AG10803 (cell line): ENCODE results near the gene STRIT1.

Source experiments
- DNase-seq: peaks from one replicate; pipeline ENCODE4 v3.0.0; 2010; ENCODE audit warnings: low read depth
- H3K4me3 ChIP-seq: 2 replicates; pipeline ENCODE4 v1.5.1; 2011; ENCODE audit warnings: mild to moderate bottlenecking, low read length, control low read depth
- TF ChIP-seq, protein P1 (sequence below): conservative IDR thresholded peaks from 2 replicates; pipeline ENCODE4 v1.5.1; 2011; ENCODE audit warnings: mild to moderate bottlenecking, low read length, control low read depth, inconsistent platforms

STRIT1 gene

DNA sequence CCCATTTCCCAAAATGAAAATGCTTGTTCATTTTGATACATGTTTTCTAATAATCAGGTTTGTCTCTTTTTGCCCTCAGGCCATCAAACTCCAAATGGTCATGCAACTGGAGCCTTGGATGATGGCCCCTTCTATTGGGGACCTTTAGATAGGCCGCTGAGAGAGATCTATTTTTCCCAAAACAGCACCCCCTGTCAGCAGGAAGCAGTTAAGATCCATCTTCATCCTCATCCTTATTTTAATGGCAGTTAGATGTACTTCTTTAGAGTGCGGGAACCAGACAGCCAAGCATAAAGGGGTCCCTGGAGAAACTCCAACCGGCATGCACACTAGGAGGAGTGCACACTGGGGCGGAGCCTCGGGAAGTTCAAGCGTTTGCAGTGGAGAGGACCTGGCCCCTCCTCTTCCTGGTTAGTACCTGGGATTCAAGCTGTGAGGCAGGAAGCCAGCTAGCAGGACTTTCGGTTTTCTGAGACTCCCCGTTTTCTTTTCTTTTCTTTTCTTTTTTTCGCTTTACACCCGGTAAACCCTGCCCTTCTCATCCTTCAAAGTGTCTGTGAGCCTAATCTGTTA is 31.9 kb upstream of the STRIT1 start:
- TF ChIP-seq, protein P1, sequence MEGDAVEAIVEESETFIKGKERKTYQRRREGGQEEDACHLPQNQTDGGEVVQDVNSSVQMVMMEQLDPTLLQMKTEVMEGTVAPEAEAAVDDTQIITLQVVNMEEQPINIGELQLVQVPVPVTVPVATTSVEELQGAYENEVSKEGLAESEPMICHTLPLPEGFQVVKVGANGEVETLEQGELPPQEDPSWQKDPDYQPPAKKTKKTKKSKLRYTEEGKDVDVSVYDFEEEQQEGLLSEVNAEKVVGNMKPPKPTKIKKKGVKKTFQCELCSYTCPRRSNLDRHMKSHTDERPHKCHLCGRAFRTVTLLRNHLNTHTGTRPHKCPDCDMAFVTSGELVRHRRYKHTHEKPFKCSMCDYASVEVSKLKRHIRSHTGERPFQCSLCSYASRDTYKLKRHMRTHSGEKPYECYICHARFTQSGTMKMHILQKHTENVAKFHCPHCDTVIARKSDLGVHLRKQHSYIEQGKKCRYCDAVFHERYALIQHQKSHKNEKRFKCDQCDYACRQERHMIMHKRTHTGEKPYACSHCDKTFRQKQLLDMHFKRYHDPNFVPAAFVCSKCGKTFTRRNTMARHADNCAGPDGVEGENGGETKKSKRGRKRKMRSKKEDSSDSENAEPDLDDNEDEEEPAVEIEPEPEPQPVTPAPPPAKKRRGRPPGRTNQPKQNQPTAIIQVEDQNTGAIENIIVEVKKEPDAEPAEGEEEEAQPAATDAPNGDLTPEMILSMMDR, result peak; percentile 20; the same call in 1 of the 2 replicates
- no peak for DNase-seq
- H3K4me3 ChIP-seq, result no peak overlapping the region

DNA sequence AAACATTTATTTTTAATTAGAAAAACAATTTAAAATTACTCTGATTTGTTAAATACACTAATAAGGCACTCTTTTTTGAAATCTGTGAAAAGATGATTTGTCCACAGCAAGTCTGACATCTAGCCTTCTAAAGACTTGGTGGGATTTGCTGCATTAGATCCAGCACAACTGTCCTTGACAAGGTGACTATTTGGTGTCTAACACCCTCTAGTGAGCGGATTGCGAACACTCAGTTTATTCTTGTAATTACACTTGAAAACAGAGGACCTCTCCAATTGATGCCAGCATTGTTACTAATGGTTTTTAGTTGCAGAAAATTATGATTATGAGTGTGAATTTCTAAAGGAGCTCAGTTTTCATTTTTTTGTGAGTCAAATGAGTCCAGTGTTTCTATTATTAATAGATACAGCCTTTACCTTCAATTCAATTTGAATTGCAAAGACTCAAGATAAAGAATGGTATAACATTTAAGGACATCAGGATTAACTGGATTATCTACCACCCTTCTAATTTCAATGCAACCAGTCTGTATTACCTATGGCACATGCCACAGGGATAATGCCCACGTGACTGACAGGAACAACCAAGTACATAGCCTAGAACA is 29.7 kb upstream of the STRIT1 start:
- TF ChIP-seq, protein P1, result peak; percentile 90

DNA sequence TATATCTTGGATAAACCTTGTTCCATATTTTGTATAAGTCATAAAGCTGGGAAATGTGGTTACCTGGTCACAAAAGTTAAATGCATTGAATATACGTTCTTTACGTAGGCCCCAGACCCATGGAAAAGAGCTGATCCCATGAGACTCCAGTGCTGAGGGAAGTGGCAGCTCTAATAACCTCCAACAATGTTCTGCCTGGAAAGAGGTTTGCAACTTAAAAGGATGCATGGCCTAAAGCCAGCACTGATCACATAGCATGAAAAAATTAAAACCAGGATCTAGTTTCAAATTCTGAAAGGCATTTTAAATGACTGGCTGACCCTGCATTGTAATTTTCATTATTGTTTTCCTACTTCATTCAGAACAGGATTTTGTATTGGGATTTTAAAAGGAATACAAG is 27.9 kb upstream of the STRIT1 start:
- peak; percentile 31 for DNase-seq
- no peak overlapping the region for H3K4me3 ChIP-seq
- TF ChIP-seq, protein P1, result no peak

More for the DNA sequence above, 29.7 kb upstream of the STRIT1 start:
- no peak overlapping the region for H3K4me3 ChIP-seq
- DNase-seq, result peak; percentile 83

DNA sequence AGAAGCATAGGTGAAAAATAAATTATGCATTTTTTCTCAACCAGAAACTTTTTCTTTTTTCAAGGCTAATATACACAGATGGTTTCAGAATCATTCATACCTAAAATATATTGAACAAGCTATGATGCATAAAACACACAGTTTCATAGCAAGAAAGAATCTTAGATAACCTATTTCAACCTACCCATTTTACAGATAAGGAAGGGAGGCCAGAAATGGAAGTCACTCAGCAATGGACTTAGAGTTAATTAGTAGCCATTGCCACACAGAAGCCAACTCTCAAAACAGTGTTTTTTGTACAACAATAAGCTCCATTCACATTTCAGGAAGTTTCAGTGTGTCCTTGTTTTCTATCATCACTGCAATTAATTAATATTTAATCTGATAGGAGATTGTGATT is 27.5 kb upstream of the STRIT1 start:
- no peak overlapping the region for H3K4me3 ChIP-seq
- TF ChIP-seq, protein P1, result no peak
- DNase-seq, result no peak

DNA sequence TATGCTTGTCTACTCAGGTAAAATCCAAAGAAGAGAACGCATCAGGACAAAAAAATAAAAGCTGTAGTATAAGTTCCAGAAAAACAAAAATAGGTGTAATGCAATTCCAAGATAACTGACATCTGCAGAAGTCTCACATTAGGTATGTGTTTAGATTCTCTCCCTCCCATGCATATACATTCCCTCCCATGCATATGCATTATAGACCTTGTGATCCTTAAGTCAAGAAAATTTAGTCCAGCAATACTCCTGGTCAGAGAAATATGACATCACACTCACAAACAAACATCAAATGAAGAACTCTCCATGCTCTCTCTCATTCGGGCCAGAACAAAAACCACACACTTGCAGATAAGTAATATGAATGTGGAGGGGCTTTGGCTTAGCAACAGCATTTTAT is 25.3 kb upstream of the STRIT1 start:
- no peak overlapping the region for H3K4me3 ChIP-seq
- TF ChIP-seq, protein P1, result no peak
- DNase-seq, result no peak

DNA sequence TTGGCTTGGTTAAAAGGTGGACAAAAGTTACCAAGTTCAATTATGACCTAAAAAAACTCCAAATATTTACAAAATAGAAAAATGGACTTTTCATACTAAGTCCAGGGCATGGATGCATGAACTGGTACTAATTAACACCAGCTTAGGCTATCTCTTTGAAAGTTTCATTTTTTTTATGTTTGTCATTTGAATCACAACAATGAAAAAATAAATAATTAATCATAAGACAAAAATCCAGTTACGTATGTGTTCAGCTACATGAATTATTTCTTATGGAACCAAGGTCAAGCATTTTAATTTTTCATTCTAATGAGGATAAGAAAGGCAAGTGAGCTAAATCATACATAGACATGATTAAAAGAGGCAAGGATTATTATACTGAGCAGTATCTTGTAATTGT is 23.7 kb upstream of the STRIT1 start:
- no peak overlapping the region for H3K4me3 ChIP-seq
- DNase-seq, result peak; percentile 39
- TF ChIP-seq, protein P1, result no peak

DNA sequence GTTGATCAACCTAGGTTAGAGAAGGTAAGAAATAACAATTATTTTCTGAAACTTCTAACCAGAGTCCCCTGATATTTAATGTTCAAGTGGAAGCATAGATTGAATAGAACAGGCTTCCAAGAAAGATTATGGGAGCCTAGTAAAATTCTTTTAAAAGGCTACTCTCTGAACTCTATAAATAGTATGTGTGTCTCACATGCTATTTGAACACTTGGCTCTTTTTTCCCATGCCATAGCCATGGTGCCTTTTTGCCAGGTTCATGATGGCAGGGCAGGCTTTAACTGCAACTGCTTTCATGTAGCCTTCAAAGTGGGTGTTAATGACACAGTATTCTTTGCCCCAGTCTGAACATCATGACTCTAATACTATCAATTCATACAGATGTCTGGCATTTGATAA is 22.9 kb upstream of the STRIT1 start:
- H3K4me3 ChIP-seq, result no peak overlapping the region
- no peak for DNase-seq
- TF ChIP-seq, protein P1, result no peak
